ENCODE results near the gene PLAU. TPM values are rescaled to one million over a fixed set of nuclear protein-coding genes. Genes with fewer than 3 reads are reported as not detected.

The PLAU gene
- total and polyA plus RNA-seq, 2 of the 13 experiments (the other 11 are each of a cell fraction or from before 2014, with no cell fraction given), result 0.45 to 11.2 TPM

DNA sequence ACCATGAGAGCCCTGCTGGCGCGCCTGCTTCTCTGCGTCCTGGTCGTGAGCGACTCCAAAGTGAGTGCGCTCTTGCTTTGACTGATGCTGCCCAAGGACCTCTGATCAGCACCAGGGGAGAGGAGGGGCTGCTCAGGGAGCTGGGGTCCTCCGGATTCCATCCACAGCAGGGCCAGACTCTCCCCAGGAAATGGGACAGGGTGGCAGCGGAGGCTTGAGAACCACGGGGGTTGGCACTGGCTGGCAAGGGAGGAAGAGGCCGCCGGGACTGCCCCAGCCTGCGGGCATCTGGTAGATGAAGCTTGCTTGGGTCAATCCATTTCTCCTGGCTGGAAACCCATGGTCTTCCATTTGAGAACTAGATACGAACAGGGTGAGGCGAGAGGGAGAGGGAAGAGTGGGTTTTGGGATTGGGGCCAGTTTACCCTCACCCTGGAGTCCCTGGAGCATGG is 647 bp downstream of the PLAU start:
- POLR2A ChIA-PET, result no interaction called here
- in situ Hi-C loops (cut with HindIII; ENCODE audit: extremely low pct_ligation_motif_present, low pct_unique_long_range_greater_than_20kb) (no loop called here), intact Hi-C loops (cut with micrococcal nuclease; ENCODE audit: unreplicated experiment) (no loop called here)
- no peaks in the 10 kb centered on the region for H3K79me2 ChIP-seq (ENCODE audit: insufficient read depth, low read length)
- H3K4me1 ChIP-seq (ENCODE audit: insufficient read depth, low read length), result peaks cover 36% of the 10 kb centered on the region
- no peak for FAIRE-seq
- H3K4me2 ChIP-seq (ENCODE audit: low read depth, low read length), result peak overlapping the region; percentile 97
- peaks cover 4 to 17% of the 10 kb centered on the region in 2 experiments; a peak in 4 of 5 replicates for H3K27me3 ChIP-seq (ENCODE audit: control insufficient read depth in 1 of 2, insufficient read depth in 2 of 2, low read length in 2 of 2)
- WGBS (ENCODE audit: low lambda C conversion rate), result 47% methylated on average over 9 of the region's 14 CpGs
- no peak overlapping the region for H2AFZ ChIP-seq (ENCODE audit: low read length)
- no peak overlapping the region for H3K27ac ChIP-seq (ENCODE audit: extremely low read length, insufficient read depth, low read length)
- no peak for DNase-seq (ENCODE audit: low spot score)
- peak overlapping the region; percentile 50 to 75 (median 74); a peak in 4 of 6 replicates for H3K4me3 ChIP-seq (replicated peaks in 1 of 3; ENCODE audit: insufficient read depth in 1 of 3, low read depth in 2 of 3, low read length in 3 of 3)
- H3K9me3 ChIP-seq (ENCODE audit: low read length), result no peaks in the 10 kb centered on the region
- CTCF ChIA-PET (ENCODE audit: low intra/inter-chr PET ratio, low total read pairs), result no interaction called here
- no TSS peak for BruUV-seq (replicated peaks)
- ATAC-seq, result no peak
- TF ChIP-seq HNRNPL (IDR thresholded peaks at IDR 0.05; ENCODE audit: low read depth, low read length) (0 out of 2 replicates have a peak, but pooled peaks have one; percentile 26), HNRNPH1 (optimal IDR thresholded peaks at IDR 0.05; ENCODE audit: low read depth, low read length) (no peak)
- H4K20me1 ChIP-seq (ENCODE audit: insufficient read depth, low read length), result no peaks in the 10 kb centered on the region
- H3K9ac ChIP-seq (ENCODE audit: insufficient read depth, low read depth, low read length), result no peak overlapping the region
- H3K36me3 ChIP-seq (replicated peaks in 1 of 2; ENCODE audit: control insufficient read depth in 1 of 2, insufficient read depth in 2 of 2, low read length in 2 of 2), result no peaks in the 10 kb centered on the region

DNA sequence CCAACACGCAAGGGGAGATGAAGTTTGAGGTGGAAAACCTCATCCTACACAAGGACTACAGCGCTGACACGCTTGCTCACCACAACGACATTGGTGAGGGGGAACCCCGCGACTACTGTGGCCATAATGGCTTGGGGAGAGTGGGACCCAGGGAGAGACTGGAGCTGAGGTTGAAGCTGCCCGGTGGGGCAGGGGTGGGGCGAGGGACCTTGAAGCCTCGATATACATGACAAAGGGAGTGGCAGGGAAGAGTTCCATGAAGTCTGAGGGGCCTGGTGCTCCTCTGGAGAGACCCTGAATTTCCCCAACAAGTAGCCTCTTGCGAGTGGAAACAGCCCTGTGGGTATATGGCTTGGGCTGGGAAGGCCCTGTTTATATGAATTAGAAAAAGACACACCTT is 3.1 kb downstream of the PLAU start:
- no peaks in the 10 kb centered on the region for H4K20me1 ChIP-seq (ENCODE audit: insufficient read depth, low read length)
- no TSS peak for BruUV-seq (replicated peaks)
- no peak overlapping the region for H3K4me3 ChIP-seq (replicated peaks in 1 of 3; ENCODE audit: insufficient read depth in 1 of 3, low read depth in 2 of 3, low read length in 3 of 3)
- H3K9me3 ChIP-seq (ENCODE audit: low read length), result no peaks in the 10 kb centered on the region
- 57% methylated on average over 10 of the region's 10 CpGs for WGBS (ENCODE audit: low lambda C conversion rate)
- peaks cover 18% of the 10 kb centered on the region for H3K4me1 ChIP-seq (ENCODE audit: insufficient read depth, low read length)
- intact Hi-C loops (cut with micrococcal nuclease; ENCODE audit: unreplicated experiment) (no loop called here), in situ Hi-C loops (cut with HindIII; ENCODE audit: extremely low pct_ligation_motif_present, low pct_unique_long_range_greater_than_20kb) (no loop called here)
- peaks cover 4 to 17% of the 10 kb centered on the region in 2 experiments; a peak in 4 of 5 replicates for H3K27me3 ChIP-seq (ENCODE audit: control insufficient read depth in 1 of 2, insufficient read depth in 2 of 2, low read length in 2 of 2)
- no peak for FAIRE-seq
- H3K79me2 ChIP-seq (ENCODE audit: insufficient read depth, low read length), result no peaks in the 10 kb centered on the region
- POLR2A ChIA-PET, result no interaction called here
- H2AFZ ChIP-seq (ENCODE audit: low read length), result no peak overlapping the region
- ATAC-seq, result no peak
- CTCF ChIA-PET (ENCODE audit: low intra/inter-chr PET ratio, low total read pairs), result no interaction called here
- H3K36me3 ChIP-seq (replicated peaks in 1 of 2; ENCODE audit: control insufficient read depth in 1 of 2, insufficient read depth in 2 of 2, low read length in 2 of 2), result no peaks in the 10 kb centered on the region
- no peak overlapping the region for H3K27ac ChIP-seq (ENCODE audit: extremely low read length, insufficient read depth, low read length)
- no peak overlapping the region for H3K9ac ChIP-seq (ENCODE audit: insufficient read depth, low read depth, low read length)
- no peak overlapping the region for H3K4me2 ChIP-seq (ENCODE audit: low read depth, low read length)
- DNase-seq (ENCODE audit: low spot score), result no peak
- TF ChIP-seq, protein P1, sequence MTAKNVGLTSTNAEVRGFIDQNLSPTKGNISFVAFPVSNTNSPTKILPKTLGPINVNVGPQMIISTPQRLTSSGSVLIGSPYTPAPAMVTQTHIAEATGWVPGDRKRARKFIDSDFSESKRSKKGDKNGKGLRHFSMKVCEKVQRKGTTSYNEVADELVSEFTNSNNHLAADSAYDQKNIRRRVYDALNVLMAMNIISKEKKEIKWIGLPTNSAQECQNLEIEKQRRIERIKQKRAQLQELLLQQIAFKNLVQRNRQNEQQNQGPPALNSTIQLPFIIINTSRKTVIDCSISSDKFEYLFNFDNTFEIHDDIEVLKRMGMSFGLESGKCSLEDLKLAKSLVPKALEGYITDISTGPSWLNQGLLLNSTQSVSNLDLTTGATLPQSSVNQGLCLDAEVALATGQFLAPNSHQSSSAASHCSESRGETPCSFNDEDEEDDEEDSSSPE (CRISPR knock-in tag; IDR thresholded peaks at IDR 0.05), result no peak
- TF ChIP-seq SKI (IDR thresholded peaks at IDR 0.05; ENCODE audit: partially characterized antibody) (no peak), DNMT1 (CRISPR knock-in tag; IDR thresholded peaks at IDR 0.05) (no peak), ZNF432 (CRISPR knock-in tag; IDR thresholded peaks at IDR 0.05; ENCODE audit: borderline replicate concordance) (no peak), ZBTB8A (CRISPR knock-in tag; IDR thresholded peaks at IDR 0.05; ENCODE audit: borderline replicate concordance, low read depth) (no peak), XBP1 (CRISPR knock-in tag; IDR thresholded peaks at IDR 0.05) (no peak), RBFOX2 (IDR thresholded peaks at IDR 0.05; ENCODE audit: low read depth, low read length) (no peak), NKX3-1 (CRISPR knock-in tag; IDR thresholded peaks at IDR 0.05) (no peak), ZNF547 (CRISPR knock-in tag; IDR thresholded peaks at IDR 0.05) (no peak), ZNF616 (CRISPR knock-in tag; IDR thresholded peaks at IDR 0.05; ENCODE audit: low read depth) (no peak)
- TF ChIP-seq, protein P2, sequence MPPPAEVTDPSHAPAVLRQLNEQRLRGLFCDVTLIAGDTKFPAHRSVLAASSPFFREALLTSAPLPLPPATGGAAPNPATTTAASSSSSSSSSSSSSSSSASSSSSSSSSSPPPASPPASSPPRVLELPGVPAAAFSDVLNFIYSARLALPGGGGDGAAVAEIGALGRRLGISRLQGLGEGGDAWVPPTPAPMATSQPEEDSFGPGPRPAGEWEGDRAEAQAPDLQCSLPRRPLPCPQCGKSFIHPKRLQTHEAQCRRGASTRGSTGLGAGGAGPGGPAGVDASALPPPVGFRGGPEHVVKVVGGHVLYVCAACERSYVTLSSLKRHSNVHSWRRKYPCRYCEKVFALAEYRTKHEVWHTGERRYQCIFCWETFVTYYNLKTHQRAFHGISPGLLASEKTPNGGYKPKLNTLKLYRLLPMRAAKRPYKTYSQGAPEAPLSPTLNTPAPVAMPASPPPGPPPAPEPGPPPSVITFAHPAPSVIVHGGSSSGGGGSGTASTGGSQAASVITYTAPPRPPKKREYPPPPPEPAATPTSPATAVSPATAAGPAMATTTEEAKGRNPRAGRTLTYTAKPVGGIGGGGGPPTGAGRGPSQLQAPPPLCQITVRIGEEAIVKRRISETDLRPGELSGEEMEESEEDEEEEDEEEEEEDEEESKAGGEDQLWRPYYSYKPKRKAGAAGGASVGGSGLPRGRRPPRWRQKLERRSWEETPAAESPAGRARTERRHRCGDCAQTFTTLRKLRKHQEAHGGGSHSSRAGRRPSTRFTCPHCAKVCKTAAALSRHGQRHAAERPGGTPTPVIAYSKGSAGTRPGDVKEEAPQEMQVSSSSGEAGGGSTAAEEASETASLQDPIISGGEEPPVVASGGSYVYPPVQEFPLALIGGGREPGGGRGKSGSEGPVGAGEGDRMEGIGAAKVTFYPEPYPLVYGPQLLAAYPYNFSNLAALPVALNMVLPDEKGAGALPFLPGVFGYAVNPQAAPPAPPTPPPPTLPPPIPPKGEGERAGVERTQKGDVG (CRISPR knock-in tag; IDR thresholded peaks at IDR 0.05; ENCODE audit: borderline replicate concordance), result no peak
- TF ChIP-seq, protein P3, sequence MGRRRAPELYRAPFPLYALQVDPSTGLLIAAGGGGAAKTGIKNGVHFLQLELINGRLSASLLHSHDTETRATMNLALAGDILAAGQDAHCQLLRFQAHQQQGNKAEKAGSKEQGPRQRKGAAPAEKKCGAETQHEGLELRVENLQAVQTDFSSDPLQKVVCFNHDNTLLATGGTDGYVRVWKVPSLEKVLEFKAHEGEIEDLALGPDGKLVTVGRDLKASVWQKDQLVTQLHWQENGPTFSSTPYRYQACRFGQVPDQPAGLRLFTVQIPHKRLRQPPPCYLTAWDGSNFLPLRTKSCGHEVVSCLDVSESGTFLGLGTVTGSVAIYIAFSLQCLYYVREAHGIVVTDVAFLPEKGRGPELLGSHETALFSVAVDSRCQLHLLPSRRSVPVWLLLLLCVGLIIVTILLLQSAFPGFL (CRISPR knock-in tag; IDR thresholded peaks at IDR 0.05), result no peak
